IMR-90 (cell line): ENCODE results near the gene TNFAIP8. TPM values are rescaled to one million over a fixed set of nuclear protein-coding genes. Genes with fewer than 3 reads are reported as not detected.

ENCODE experiments used
- ATAC-seq: fragments of 200-7000 bp; cut with Tn5 transposase; 2 replicates; pipeline ENCODE4 v1.9.1; 2020; ENCODE audit warnings: low read depth, mild to moderate bottlenecking, moderate library complexity
- BruUV-seq: library from RNA; stranded (reverse); fragments of 400-500 nt; replicated peaks from 2 replicates; lab custom pipeline; 2021; lab: Mats Ljungman, UMichigan
- CTCF ChIA-PET: fragments of 300-600 bp; formaldehyde crosslinking; extraction: SDS; loops from one replicate; lab custom pipeline; 2021; ENCODE audit warnings: antibody characterized with exemption; lab: Yijun Ruan, JAX
- POLR2A ChIA-PET: fragments of 300-600 bp; sonication (Branson Sonifier 250); formaldehyde crosslinking; loops from one replicate; lab custom pipeline; 2022; ENCODE audit warnings: antibody characterized with exemption; ENCODE audit not compliant: unreplicated experiment; lab: Charles Lee
- DNase-seq: peaks from one replicate; pipeline ENCODE4 v3.0.0; 2013
- H2AFZ ChIP-seq: replicated peaks from 2 replicates; pipeline ENCODE3; 2013; ENCODE audit warnings: low read length, mild to moderate bottlenecking; ENCODE audit not compliant: poor library complexity
- H2AK5ac ChIP-seq: 2 replicates; pipeline ENCODE4 v1.6.1; 2013; ENCODE audit warnings: low read depth, low read length, inconsistent platforms
- H2AK9ac ChIP-seq: replicated peaks from 2 replicates; pipeline ENCODE3; 2013; ENCODE audit warnings: mild to moderate bottlenecking, low read depth, low read length, moderate library complexity; ENCODE audit not compliant: poor library complexity
- H2BK120ac ChIP-seq: 2 replicates; pipeline ENCODE4 v1.6.1; 2013; ENCODE audit warnings: low read depth, low read length, inconsistent platforms
- H2BK15ac ChIP-seq: 3 replicates; pipeline ENCODE4 v1.6.1; 2013; ENCODE audit warnings: low read depth, low read length, inconsistent platforms
- H2BK20ac ChIP-seq: 2 replicates; pipeline ENCODE4 v1.6.1; 2013; ENCODE audit warnings: low read depth, mild to moderate bottlenecking, inconsistent platforms, low read length, moderate library complexity
- H2BK5ac ChIP-seq: 2 replicates; pipeline ENCODE4 v1.6.1; 2013; ENCODE audit warnings: mild to moderate bottlenecking, low read depth, low read length, inconsistent platforms; ENCODE audit not compliant: poor library complexity, severe bottlenecking
- H3K14ac ChIP-seq: replicated peaks from 2 replicates; pipeline ENCODE4 v1.6.1; 2013; ENCODE audit warnings: low read depth, low read length, inconsistent platforms
- H3K18ac ChIP-seq: 2 replicates; pipeline ENCODE4 v1.6.1; 2013; ENCODE audit warnings: low read depth, low read length, control low read depth
- H3K23ac ChIP-seq: 2 replicates; pipeline ENCODE4 v1.6.1; 2013; ENCODE audit warnings: low read depth, low read length, inconsistent platforms
- H3K27ac ChIP-seq: 2 replicates; pipeline ENCODE4 v1.5.1; 2013; ENCODE audit warnings: mild to moderate bottlenecking, control low read depth, low read length; ENCODE audit not compliant: insufficient read depth
- H3K27me3 ChIP-seq: 2 replicates; pipeline ENCODE4 v1.6.1; 2013; ENCODE audit warnings: low read length; ENCODE audit not compliant: control insufficient read depth, insufficient read depth
- H3K36me3 ChIP-seq: 2 replicates; pipeline ENCODE4 v1.6.1; 2013; ENCODE audit warnings: low read length, mixed read lengths; ENCODE audit not compliant: control insufficient read depth, insufficient read depth
- H3K4ac ChIP-seq: 2 replicates; pipeline ENCODE4 v1.6.1; 2013; ENCODE audit warnings: low read depth, low read length, inconsistent platforms
- H3K4me1 ChIP-seq: 2 replicates; pipeline ENCODE4 v1.6.1; 2013; ENCODE audit warnings: low read length, mixed read lengths; ENCODE audit not compliant: control insufficient read depth, insufficient read depth
- H3K4me2 ChIP-seq: 2 replicates; pipeline ENCODE4 v1.6.1; 2013; ENCODE audit warnings: low read depth, mild to moderate bottlenecking, control low read depth, low read length, moderate library complexity
- H3K4me3 ChIP-seq: 2 replicates; pipeline ENCODE4 v1.5.1; 2013; ENCODE audit warnings: low read depth, mild to moderate bottlenecking, control low read depth, low read length, moderate library complexity; ENCODE audit not compliant: insufficient read depth
- H3K56ac ChIP-seq: 2 replicates; pipeline ENCODE4 v1.6.1; 2013; ENCODE audit warnings: low read length, inconsistent platforms; ENCODE audit not compliant: insufficient read depth; ENCODE audit errors: extremely low read depth
- H3K79me1 ChIP-seq, 2 experiments: 2 replicates each; pipeline ENCODE4 v1.6.1; 2013; ENCODE audit warnings: low read length in 2 of 2, inconsistent platforms in 1 of 2, low read depth in 1 of 2
- H3K9ac ChIP-seq: 2 replicates; pipeline ENCODE4 v1.6.1; 2013; ENCODE audit warnings: low read depth, low read length, control low read depth
- H3K9me1 ChIP-seq: 2 replicates; pipeline ENCODE4 v1.6.1; 2013; ENCODE audit warnings: low read length, inconsistent platforms; ENCODE audit not compliant: insufficient read depth
- H3K9me3 ChIP-seq: 2 replicates; pipeline ENCODE4 v1.6.1; 2013; ENCODE audit warnings: low read length; ENCODE audit not compliant: control insufficient read depth, insufficient read depth
- H4K20me1 ChIP-seq: 2 replicates; pipeline ENCODE4 v1.6.1; 2013; ENCODE audit warnings: low read length, inconsistent platforms; ENCODE audit not compliant: insufficient read depth
- H4K5ac ChIP-seq: 2 replicates; pipeline ENCODE4 v1.6.1; 2013; ENCODE audit warnings: mild to moderate bottlenecking, low read depth, low read length, control low read depth
- H4K8ac ChIP-seq, 2 experiments: 2 replicates each; pipeline ENCODE4 v1.6.1; 2013; ENCODE audit warnings: low read depth in 2 of 2, low read length in 2 of 2, control low read depth in 1 of 2, inconsistent platforms in 1 of 2
- H4K91ac ChIP-seq: 2 replicates; pipeline ENCODE4 v1.6.1; 2013; ENCODE audit warnings: low read depth, low read length, inconsistent platforms; ENCODE audit not compliant: insufficient read depth
- BHLHE40 ChIP-seq: fragments of 150-350 bp; IDR thresholded peaks from 2 replicates; pipeline ENCODE4 v1.6.1; 2016; ENCODE audit warnings: mild to moderate bottlenecking, low read depth, low read length
- CEBPB ChIP-seq: IDR thresholded peaks from 2 replicates; pipeline ENCODE4 v1.6.1; 2012; ENCODE audit warnings: low read depth, low read length, improper control_type of control experiment
- CHD1 ChIP-seq: IDR thresholded peaks from 2 replicates; pipeline ENCODE4 v1.6.1; 2012; ENCODE audit warnings: low read depth, low read length, improper control_type of control experiment
- CTCF ChIP-seq: conservative IDR thresholded peaks from 2 replicates; pipeline ENCODE4 v1.5.1; 2012; ENCODE audit warnings: mild to moderate bottlenecking, low read depth, low read length, improper control_type of control experiment
- ELK1 ChIP-seq: fragments of 150-350 bp; IDR thresholded peaks from 2 replicates; pipeline ENCODE4 v1.6.1; 2016; ENCODE audit warnings: low read depth, mild to moderate bottlenecking, low read length, moderate library complexity, borderline replicate concordance
- FOS ChIP-seq: fragments of 150-350 bp; IDR thresholded peaks from 2 replicates; pipeline ENCODE4 v1.6.1; 2016; ENCODE audit warnings: low read depth, low read length
- MAFK ChIP-seq: IDR thresholded peaks from 2 replicates; pipeline ENCODE4 v1.6.1; 2012; ENCODE audit warnings: low read depth, low read length, improper control_type of control experiment
- RAD21 ChIP-seq: IDR thresholded peaks from 2 replicates; pipeline ENCODE4 v1.6.1; 2012; ENCODE audit warnings: low read length, improper control_type of control experiment
- RFX5 ChIP-seq: IDR thresholded peaks from 2 replicates; pipeline ENCODE4 v1.8.0; 2012; ENCODE audit warnings: low read depth, mild to moderate bottlenecking, low read length, moderate library complexity
- SMC3 ChIP-seq: fragments of 150-350 bp; IDR thresholded peaks from 2 replicates; pipeline ENCODE4 v1.6.1; 2016; ENCODE audit warnings: low read depth, mild to moderate bottlenecking, antibody characterized with exemption, low read length, moderate library complexity
- WGBS, 2 experiments: methylation state at CpG; one replicate each; pipeline versions ENCODE4 v1.1.5 to v1.1.7; 2013; ENCODE audit warnings: missing lambda C conversion rate in 2 of 2; ENCODE audit not compliant: insufficient read length in 1 of 2; ENCODE audit errors: extremely low coverage in 2 of 2; 5-methylcytosine and 5-hydroxymethylcytosine counted together
- dilution Hi-C: fragments of 300-500 bp; cut with HindIII; formaldehyde crosslinking; loops from one replicate; pipeline ENCODE4 v1.14.3; 2018; ENCODE audit warnings: low sequenced_read_pairs; ENCODE audit not compliant: unreplicated experiment
- in situ Hi-C: fragments of 300-500 bp; cut with MboI; formaldehyde crosslinking; loops from 3 replicates; pipeline ENCODE4 v1.14.3; 2019; ENCODE audit warnings: low sequenced_read_pairs, inconsistent platforms, mixed read lengths
- intact Hi-C: fragments of 100-400 bp; cut with micrococcal nuclease; formaldehyde crosslinking; loops from 2 replicates; pipeline ENCODE4 v1.10.0; 2022
- polyA plus RNA-seq, 3 experiments: library from polyadenylated mRNA; depleted of rRNA; stranded (reverse); fragments of >200 nt; gene quantifications; 2 replicates each; pipeline ENCODE4 v1.2.3, GENCODE V29; 2012; ENCODE audit warnings: low replicate concordance in 1 of 3
- total RNA-seq: library from RNA; depleted of rRNA; stranded (reverse); fragments of >200 nt; gene quantifications from 2 replicates; pipeline ENCODE4 v1.2.3, GENCODE V29; 2012
- TF ChIP-seq, protein P1 (sequence below): fragments of 150-350 bp; IDR thresholded peaks from 2 replicates; pipeline ENCODE4 v1.6.1; 2017; ENCODE audit warnings: mild to moderate bottlenecking, antibody characterized with exemption, low read length, low read depth

TNFAIP8 gene
- total and polyA plus RNA-seq, 2 of the 4 experiments (the other 2 are of a cell fraction): 20.3 to 29.9 TPM

DNA sequence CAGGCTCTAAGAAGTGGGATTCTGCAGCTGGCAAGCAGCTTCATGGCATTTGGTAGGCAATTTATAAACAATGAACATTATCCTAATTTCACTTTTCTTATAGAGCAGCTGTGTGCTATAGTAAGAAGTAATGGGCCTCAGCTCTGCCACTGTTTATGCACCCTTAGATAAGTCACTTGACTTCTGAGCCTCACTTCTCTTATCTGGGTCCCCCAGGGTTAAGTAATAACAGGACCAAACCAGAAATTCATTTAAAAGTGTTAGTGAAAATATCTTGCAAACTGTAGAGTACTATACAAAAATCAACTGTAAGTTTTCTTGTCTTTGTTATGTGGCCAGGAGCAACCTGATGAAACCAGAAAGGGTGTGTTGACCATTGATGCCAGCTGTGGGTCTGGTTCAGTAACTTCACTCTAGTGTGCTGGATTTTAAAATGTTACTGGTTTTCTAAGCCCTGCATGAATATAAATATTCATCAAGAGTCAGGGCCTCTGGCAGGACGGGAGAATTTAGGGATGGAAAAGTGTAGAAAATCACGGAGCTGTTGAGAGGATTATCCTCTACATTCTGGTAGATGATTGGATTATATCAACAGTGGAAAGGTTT lies 24.2 kb downstream of the TNFAIP8 start:
- no peak for ATAC-seq
- no CpG with 5 or more reads among the region's 2 CpGs for WGBS, 2 experiments
- Histone ChIP-seq H4K20me1 (no peaks in the 10 kb centered on the region), H3K27me3 (no peaks in the 10 kb centered on the region), H4K8ac (peak overlapping the region in 1 of 2 experiments; percentile 45; a peak in 1 of 4 replicates), H3K9me1 (peaks cover 10% of the 10 kb centered on the region), H3K79me1 (peaks cover 12 to 24% of the 10 kb centered on the region in 2 experiments; a peak in 3 of 4 replicates), H2AFZ (no peak overlapping the region), H3K23ac (no peak overlapping the region), H3K4me3 (no peak overlapping the region), H3K36me3 (no peaks in the 10 kb centered on the region), H4K5ac (peak overlapping the region; percentile 73), H3K56ac (no peak overlapping the region), H3K9me3 (no peaks in the 10 kb centered on the region), H2BK5ac (no peak overlapping the region), H2BK20ac (peak overlapping the region; percentile 33), H3K4me1 (peaks cover 25% of the 10 kb centered on the region), H2BK120ac (peak overlapping the region; percentile 64; the same call in 1 of the 2 replicates), H3K14ac (no peak overlapping the region), H2AK5ac (peak overlapping the region; percentile 49; the same call in 1 of the 2 replicates), H2AK9ac (no peak overlapping the region), H3K27ac (no peak overlapping the region), H2BK15ac (no peak overlapping the region), H4K91ac (peak overlapping the region; percentile 53), H3K4me2 (no peak overlapping the region), H3K4ac (peak overlapping the region; percentile 46; the same call in 1 of the 2 replicates), H3K18ac (peak overlapping the region; percentile 81), H3K9ac (no peak overlapping the region)
- DNase-seq: no peak
- CTCF ChIA-PET: interaction anchor here (0.7 to 1.4 kb wide), 2 partner anchors 32 to 142 kb away, joined by 3 read pairs; no protein-coding TSS in a partner anchor
- in situ Hi-C loops (no loop called here), intact Hi-C loops (no loop called here), dilution Hi-C loops (no loop called here)
- TF ChIP-seq BHLHE40 (no peak), CHD1 (no peak), CTCF (no peak), FOS (no peak), ELK1 (no peak), RAD21 (no peak), CEBPB (no peak), MAFK (no peak), SMC3 (no peak), RFX5 (no peak)
- TF ChIP-seq, protein P1, sequence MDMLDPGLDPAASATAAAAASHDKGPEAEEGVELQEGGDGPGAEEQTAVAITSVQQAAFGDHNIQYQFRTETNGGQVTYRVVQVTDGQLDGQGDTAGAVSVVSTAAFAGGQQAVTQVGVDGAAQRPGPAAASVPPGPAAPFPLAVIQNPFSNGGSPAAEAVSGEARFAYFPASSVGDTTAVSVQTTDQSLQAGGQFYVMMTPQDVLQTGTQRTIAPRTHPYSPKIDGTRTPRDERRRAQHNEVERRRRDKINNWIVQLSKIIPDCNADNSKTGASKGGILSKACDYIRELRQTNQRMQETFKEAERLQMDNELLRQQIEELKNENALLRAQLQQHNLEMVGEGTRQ: no peak
- BruUV-seq: no TSS peak
- POLR2A ChIA-PET: no interaction called here
